22Rv1 (cell line): ENCODE data around the gene ORM2.

Experiments
- H3K27ac ChIP-seq: fragments of 450-650 bp; 2 replicates; pipeline ENCODE4 v1.5.1; 2017
- ZFX ChIP-seq: fragments of 450-650 bp; IDR thresholded peaks from 2 replicates; pipeline ENCODE4 v1.6.1; 2017; ENCODE audit warnings: antibody characterized with exemption, borderline replicate concordance
- TF ChIP-seq, protein P1 (sequence below): fragments of 450-650 bp; IDR thresholded peaks from 2 replicates; pipeline ENCODE4 v1.5.1; 2017; ENCODE audit warnings: mild to moderate bottlenecking

The ORM2 gene

GRCh38 chr9:114374936-114375335, 45.3 kb downstream of the ORM2 start:
- TF ChIP-seq ZFX, result no peak
- TF ChIP-seq, protein P1, sequence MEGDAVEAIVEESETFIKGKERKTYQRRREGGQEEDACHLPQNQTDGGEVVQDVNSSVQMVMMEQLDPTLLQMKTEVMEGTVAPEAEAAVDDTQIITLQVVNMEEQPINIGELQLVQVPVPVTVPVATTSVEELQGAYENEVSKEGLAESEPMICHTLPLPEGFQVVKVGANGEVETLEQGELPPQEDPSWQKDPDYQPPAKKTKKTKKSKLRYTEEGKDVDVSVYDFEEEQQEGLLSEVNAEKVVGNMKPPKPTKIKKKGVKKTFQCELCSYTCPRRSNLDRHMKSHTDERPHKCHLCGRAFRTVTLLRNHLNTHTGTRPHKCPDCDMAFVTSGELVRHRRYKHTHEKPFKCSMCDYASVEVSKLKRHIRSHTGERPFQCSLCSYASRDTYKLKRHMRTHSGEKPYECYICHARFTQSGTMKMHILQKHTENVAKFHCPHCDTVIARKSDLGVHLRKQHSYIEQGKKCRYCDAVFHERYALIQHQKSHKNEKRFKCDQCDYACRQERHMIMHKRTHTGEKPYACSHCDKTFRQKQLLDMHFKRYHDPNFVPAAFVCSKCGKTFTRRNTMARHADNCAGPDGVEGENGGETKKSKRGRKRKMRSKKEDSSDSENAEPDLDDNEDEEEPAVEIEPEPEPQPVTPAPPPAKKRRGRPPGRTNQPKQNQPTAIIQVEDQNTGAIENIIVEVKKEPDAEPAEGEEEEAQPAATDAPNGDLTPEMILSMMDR, result no peak
- H3K27ac ChIP-seq, result no peak overlapping the region

- H3K27ac ChIP-seq, result no peak overlapping the region
- TF ChIP-seq, protein P1, result no peak
Measured at GRCh38 chr9:114375386-114376175, 45.9 kb downstream of the ORM2 start.

DNA sequence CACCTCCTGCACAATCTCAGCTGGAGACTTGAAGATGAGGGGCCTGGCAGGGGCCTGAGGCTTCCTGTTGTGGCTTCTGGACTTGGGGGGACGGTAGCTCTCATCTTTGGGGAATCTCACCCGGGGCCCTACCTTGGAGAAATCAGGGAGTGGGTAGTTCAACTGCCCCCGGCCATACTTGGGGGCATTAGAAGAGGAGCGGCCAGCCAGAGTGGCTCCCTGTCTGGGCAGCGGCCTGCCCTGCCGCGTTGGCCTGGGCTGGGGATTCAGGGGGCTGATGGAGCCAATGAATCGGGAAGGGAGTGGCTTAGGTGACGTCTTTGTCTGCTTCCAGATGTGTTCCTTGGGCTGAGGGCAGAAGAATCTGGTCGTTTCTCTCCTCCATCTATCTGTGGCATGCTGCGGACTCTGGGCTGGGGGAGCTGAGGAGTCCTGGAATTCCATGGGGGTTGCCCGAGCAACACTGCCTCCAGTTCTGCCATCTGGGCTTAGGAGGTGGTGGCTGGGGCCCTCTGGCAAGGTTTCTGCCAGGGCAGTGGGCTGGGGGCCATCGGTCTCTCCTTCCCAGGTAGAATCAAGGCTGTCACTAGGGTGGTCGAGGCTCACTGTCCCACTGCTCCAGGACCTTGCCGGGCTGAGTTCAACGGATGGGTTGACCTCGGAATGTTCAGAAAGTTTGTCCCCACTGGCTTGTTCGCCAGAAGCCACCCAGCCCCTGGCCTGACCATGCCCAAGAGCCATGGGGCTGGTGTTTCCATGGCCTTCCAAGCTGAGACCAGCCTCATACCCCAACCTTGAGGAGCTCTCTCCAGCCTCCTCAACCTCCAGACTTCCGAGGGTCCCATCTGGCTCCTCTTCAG, 47.1 kb downstream of the ORM2 start:
- no peak for TF ChIP-seq ZFX
- TF ChIP-seq, protein P1, result no peak
- no peak overlapping the region for H3K27ac ChIP-seq

DNA sequence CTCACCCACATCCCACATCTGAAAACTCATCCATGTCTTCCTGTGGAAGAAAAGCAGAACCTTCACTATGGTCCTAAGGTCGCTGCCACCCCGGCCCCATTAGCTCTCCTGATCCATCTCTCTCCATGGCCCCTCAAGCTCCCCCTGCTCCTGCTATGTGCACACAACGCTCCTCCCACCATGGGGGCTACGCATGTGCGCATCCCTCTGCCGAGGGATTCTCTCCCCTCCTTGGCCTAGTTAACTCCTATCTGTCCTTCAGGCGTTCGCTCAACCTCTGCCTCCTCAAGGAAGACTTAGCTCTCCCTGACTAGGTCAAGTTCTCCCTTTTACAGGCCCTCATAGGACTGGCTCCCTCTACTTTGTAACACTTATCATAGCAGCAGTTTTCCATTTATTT, 48.3 kb downstream of the ORM2 start:
- H3K27ac ChIP-seq, result no peak overlapping the region
- no peak for TF ChIP-seq ZFX
- TF ChIP-seq, protein P1, result no peak

- H3K27ac ChIP-seq, result no peak overlapping the region
- no peak for TF ChIP-seq ZFX
- TF ChIP-seq, protein P1, result no peak
Measured at GRCh38 chr9:114378883-114379282, 49.2 kb downstream of the ORM2 start.
